ENCODE results near the gene WDR81. TPM values are rescaled to one million over a fixed set of nuclear protein-coding genes. Genes with fewer than 3 reads are reported as not detected.
"Not testable (repeated sequence)": the region's sequence is repeated elsewhere in the genome, so short reads cannot be mapped to it uniquely, and the experiment has no call there.

WDR81 gene
- total RNA-seq, 1 donor from 2014 or later, result 9.3 TPM

DNA sequence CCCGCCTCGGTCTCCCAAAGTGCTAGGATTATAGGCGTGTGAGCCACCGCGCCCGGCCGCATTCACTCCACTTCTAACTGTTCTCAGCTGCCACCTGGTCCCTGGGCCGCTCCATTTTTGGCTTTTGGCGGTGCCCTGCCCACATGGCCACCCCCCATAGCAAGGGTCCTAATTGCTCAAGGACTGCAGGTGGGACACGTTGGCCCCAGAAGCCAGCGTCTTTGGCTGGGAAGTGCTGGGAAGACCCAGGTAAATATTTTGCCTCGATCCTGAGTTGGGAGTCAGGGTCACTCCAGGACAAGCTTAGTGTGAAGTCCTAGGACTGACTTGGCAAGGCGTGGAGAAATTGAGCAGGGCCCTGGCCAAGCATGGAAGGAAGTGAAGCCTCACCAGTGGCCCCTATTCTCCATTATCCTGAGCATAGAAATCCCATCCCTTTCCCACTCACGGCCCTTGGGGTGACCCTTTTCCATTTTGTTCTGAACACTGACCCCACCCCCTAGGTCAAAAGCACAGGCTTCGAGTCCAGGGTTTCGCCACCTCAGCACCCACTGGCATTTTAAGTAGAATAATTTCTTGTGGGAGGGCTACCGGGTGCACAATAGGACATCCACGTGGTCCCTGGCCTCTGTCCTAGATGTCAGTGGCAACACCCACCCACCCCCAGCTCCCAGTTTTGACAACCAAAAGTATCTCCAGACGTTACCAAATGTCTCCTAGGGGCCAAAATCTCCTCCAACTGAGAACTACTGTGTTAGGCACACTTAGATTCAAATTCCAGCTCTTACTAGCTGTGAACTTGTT lies 5.9 kb upstream of the WDR81 start:
- Histone ChIP-seq H3K27me3 (ENCODE audit: low read depth) (no peaks in the 10 kb centered on the region), H3K27ac (replicated peaks) (peak overlapping the region; percentile 100), H3K9me3 (replicated peaks) (no peaks in the 10 kb centered on the region), H3K4me1 (peaks cover 62% of the 10 kb centered on the region), H3K36me3 (peaks cover 8% of the 10 kb centered on the region), H3K4me3 (no peak overlapping the region)
- intact Hi-C loops (cut with micrococcal nuclease), result no loop called here
- no peak for DNase-seq
- TF ChIP-seq, protein P1, sequence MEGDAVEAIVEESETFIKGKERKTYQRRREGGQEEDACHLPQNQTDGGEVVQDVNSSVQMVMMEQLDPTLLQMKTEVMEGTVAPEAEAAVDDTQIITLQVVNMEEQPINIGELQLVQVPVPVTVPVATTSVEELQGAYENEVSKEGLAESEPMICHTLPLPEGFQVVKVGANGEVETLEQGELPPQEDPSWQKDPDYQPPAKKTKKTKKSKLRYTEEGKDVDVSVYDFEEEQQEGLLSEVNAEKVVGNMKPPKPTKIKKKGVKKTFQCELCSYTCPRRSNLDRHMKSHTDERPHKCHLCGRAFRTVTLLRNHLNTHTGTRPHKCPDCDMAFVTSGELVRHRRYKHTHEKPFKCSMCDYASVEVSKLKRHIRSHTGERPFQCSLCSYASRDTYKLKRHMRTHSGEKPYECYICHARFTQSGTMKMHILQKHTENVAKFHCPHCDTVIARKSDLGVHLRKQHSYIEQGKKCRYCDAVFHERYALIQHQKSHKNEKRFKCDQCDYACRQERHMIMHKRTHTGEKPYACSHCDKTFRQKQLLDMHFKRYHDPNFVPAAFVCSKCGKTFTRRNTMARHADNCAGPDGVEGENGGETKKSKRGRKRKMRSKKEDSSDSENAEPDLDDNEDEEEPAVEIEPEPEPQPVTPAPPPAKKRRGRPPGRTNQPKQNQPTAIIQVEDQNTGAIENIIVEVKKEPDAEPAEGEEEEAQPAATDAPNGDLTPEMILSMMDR (IDR thresholded peaks at IDR 0.05; ENCODE audit: borderline replicate concordance), result no peak

DNA sequence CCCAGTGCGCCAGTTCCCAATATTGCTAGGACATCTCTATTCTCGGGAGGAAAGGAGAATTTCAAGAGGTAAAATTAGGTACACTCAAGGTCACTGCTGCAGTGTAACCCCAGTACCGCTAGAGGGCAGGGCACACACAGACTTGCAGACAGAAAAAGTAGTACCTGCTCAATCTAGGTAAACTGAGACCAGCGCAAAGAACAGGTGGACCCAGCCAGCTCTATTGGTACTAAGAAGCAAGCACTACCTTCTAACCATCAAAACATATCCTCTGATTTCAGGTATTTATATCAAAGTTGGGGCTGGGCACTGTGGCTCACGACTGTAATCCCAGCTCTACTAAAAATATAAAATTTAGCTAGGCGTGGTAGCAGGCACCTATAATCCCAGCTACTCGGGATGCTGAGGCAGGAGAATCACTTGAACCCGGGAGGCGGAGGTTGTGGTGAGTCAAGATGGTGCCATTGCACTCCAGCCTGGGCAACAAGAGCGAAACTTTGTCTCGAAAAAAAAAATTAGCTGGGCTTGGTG lies 3.6 kb upstream of the WDR81 start:
- Histone ChIP-seq H3K27me3 (ENCODE audit: low read depth) (no peaks in the 10 kb centered on the region), H3K36me3 (no peaks in the 10 kb centered on the region), H3K4me3 (peak overlapping the region; percentile 35), H3K9me3 (replicated peaks) (no peaks in the 10 kb centered on the region), H3K4me1 (peaks cover 63% of the 10 kb centered on the region), H3K27ac (replicated peaks) (peak overlapping the region; percentile 55)
- no peak for DNase-seq
- TF ChIP-seq, protein P1 (IDR thresholded peaks at IDR 0.05; ENCODE audit: borderline replicate concordance), result peak; percentile 98
- intact Hi-C loops (cut with micrococcal nuclease), result loop anchor here (5.0 kb wide), 1 partner anchor 61 kb away; no protein-coding TSS in a partner anchor

DNA sequence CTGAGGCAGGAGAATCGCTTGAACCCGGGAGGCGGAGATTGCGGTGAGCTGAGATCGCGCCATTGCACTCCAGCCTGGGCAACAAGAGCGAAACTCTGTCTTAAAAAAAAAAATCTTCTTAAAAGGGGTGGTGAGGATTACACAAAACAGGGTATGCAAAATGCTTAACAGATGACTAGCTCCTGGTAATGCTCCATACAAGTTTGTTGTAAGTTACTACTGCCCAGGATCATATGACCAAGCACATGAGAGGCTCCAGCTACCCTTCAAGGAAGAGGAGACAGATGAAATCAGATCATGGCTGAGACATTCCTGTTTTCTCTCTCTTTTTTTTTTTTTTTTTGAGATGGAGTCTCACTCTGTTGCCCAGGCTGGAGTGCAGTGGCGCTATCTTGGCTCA lies 2.5 kb upstream of the WDR81 start:
- DNase-seq, result not testable (repeated sequence)
- H3K4me1 ChIP-seq, result peaks cover 71% of the 10 kb centered on the region

DNA sequence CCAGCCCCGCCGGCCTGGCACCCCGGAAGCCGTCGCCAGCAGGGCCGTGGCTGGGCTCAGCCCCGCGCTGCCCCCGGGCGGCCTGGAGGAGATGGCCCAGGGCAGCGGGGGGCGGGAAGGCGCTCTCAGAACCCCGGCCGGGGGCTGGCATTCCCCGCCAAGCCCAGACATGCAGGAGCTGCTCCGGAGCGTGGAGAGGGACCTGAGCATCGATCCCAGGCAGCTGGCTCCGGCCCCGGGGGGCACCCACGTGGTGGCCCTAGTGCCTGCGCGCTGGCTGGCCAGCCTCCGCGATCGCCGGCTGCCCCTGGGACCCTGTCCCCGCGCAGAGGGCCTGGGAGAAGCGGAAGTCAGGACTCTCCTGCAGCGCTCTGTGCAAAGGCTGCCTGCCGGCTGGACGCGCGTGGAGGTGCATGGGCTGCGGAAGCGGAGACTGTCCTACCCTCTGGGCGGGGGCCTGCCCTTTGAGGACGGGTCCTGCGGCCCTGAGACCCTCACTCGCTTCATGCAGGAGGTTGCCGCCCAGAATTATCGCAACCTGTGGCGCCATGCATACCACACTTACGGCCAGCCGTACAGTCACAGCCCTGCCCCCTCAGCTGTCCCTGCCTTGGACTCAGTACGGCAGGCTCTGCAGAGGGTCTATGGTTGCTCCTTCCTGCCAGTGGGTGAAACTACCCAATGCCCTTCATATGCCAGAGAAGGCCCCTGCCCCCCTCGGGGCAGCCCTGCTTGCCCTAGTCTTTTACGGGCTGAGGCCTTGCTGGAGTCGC lies 551 bp downstream of the WDR81 start:
- TF ChIP-seq, protein P1 (IDR thresholded peaks at IDR 0.05; ENCODE audit: borderline replicate concordance), result peak; percentile 22
- Histone ChIP-seq H3K27me3 (ENCODE audit: low read depth) (no peaks in the 10 kb centered on the region), H3K9me3 (replicated peaks) (no peaks in the 10 kb centered on the region), H3K36me3 (peaks cover 31% of the 10 kb centered on the region), H3K4me3 (peak overlapping the region; percentile 78), H3K27ac (replicated peaks) (peak overlapping the region; percentile 92), H3K4me1 (peaks cover 80% of the 10 kb centered on the region)
- intact Hi-C loops (cut with micrococcal nuclease), result loop anchor here (5.0 kb wide), 1 partner anchor 57 kb away; no protein-coding TSS in a partner anchor
- DNase-seq, result no peak

More for the DNA sequence above, 2.5 kb upstream of the WDR81 start:
- not testable (repeated sequence) for H3K9me3 ChIP-seq (replicated peaks); H3K27me3 ChIP-seq (ENCODE audit: low read depth); H3K4me3 ChIP-seq
- H3K36me3 ChIP-seq, result peaks cover 10% of the 10 kb centered on the region
- intact Hi-C loops (cut with micrococcal nuclease), result loop anchor here (5.0 kb wide), 1 partner anchor 60 kb away; no protein-coding TSS in a partner anchor
- H3K27ac ChIP-seq (replicated peaks), result peak overlapping the region; percentile 92

DNA sequence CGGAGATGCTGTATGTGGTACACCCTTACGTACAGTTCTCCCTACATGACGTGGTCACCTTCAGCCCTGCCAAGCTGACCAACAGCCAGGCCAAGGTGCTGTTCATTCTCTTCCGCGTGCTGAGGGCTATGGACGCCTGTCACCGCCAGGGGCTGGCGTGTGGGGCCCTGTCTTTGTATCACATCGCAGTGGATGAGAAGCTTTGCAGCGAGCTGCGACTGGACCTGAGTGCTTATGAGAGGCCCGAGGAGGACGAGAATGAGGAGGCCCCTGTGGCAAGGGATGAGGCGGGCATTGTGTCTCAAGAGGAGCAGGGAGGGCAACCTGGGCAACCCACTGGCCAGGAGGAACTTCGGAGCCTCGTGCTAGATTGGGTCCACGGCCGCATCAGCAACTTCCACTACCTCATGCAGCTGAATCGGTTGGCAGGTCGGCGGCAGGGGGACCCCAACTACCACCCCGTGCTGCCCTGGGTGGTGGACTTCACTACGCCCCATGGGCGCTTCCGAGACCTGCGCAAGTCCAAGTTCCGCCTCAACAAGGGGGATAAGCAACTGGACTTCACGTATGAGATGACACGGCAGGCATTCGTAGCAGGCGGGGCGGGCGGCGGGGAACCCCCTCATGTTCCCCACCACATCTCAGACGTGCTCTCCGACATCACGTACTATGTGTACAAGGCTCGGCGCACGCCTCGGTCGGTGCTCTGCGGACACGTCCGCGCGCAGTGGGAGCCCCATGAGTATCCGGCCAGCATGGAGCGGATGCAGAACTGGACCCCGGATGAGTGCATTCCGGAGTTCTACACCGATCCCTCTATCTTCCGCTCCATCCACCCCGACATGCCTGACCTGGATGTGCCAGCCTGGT lies 1.4 kb downstream of the WDR81 start:
- Histone ChIP-seq H3K27ac (replicated peaks) (no peak overlapping the region), H3K4me1 (peaks cover 81% of the 10 kb centered on the region), H3K4me3 (peak overlapping the region; percentile 78), H3K9me3 (replicated peaks) (no peaks in the 10 kb centered on the region), H3K36me3 (peaks cover 34% of the 10 kb centered on the region), H3K27me3 (ENCODE audit: low read depth) (no peaks in the 10 kb centered on the region)
- TF ChIP-seq, protein P1 (IDR thresholded peaks at IDR 0.05; ENCODE audit: borderline replicate concordance), result no peak
- DNase-seq, result no peak
- intact Hi-C loops (cut with micrococcal nuclease), result no loop called here

All from left ventricle myocardium inferior (tissue), 1 donor.